Measurements from ENCODE around the gene ABCA4. TPM values are rescaled to one million over a fixed set of nuclear protein-coding genes. Genes with fewer than 3 reads are reported as not detected.
"Not testable (repeated sequence)": the region's sequence is repeated elsewhere in the genome, so short reads cannot be mapped to it uniquely, and the experiment has no call there.

The ABCA4 gene
- total RNA-seq, 1 experiment from 2014 or later = 0.29 TPM

DNA sequence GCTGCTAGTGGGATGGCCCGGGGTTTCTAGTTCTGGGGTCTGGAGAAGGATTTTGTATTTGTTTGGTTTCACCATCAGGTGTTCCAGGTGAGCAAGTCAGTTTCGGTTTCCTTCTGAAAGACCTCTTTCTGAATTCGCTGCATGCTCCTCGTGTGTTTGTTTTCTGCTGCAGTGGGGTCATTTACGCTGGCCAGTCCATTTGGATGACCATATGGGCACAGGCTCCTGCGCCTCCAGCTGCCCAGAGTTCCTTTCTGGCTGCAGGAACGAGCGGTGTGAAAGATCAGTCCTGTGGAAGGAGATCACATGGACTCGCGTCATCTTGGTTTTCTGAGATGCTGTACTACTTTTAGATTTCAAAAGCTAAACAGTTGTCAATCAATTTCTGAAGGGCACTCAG, 128.0 kb downstream of the ABCA4 start:
- Histone ChIP-seq H3K27ac (ENCODE audit: low read length) (no peak overlapping the region), H3K9me3 (ENCODE audit: low read length) (no peaks in the 10 kb centered on the region), H3K36me3 (ENCODE audit: low read depth, low read length) (no peaks in the 10 kb centered on the region), H4K20me1 (ENCODE audit: low read length) (no peaks in the 10 kb centered on the region), H3F3A (ENCODE audit: low read length, unreplicated experiment) (no peaks in the 10 kb centered on the region), H3K4me3 (ENCODE audit: low read length) (no peak overlapping the region), H3K79me2 (ENCODE audit: low read length) (no peaks in the 10 kb centered on the region), H3K4me2 (ENCODE audit: low read length) (no peak overlapping the region), H3K27me3 (ENCODE audit: low read length) (no peaks in the 10 kb centered on the region), H3K9me2 (replicated peaks; ENCODE audit: low read length) (no peaks in the 10 kb centered on the region), H2AFZ (ENCODE audit: low read length) (no peak overlapping the region), H3K9ac (ENCODE audit: low read length) (no peak overlapping the region), H3K4me1 (ENCODE audit: insufficient read depth, low read length) (peaks cover 19% of the 10 kb centered on the region)
- TF ChIP-seq EZH2 (IDR thresholded peaks at IDR 0.05; ENCODE audit: low read length, unreplicated experiment) = no peak
- no peak for TF ChIP-seq CTCF (conservative IDR thresholded peaks at IDR 0.05; ENCODE audit: low read depth, low read length)
- no peak for TF ChIP-seq EZH2phosphoT487 (IDR thresholded peaks at IDR 0.05; ENCODE audit: borderline replicate concordance, low read length)
- DNase-seq (no peak), ATAC-seq (no peak)
- BruUV-seq (replicated peaks) = no TSS peak
- ChIA-PET CTCF (no interaction called here), POLR2A (ENCODE audit: unreplicated experiment) (no interaction called here)
- intact Hi-C loops (cut with micrococcal nuclease) = no loop called here

- Histone ChIP-seq H3K27me3 (ENCODE audit: low read length) (no peaks in the 10 kb centered on the region), H4K20me1 (ENCODE audit: low read length) (no peaks in the 10 kb centered on the region), H3K27ac (ENCODE audit: low read length) (no peak overlapping the region), H3K79me2 (ENCODE audit: low read length) (no peaks in the 10 kb centered on the region), H2AFZ (ENCODE audit: low read length) (no peak overlapping the region), H3F3A (ENCODE audit: low read length, unreplicated experiment) (no peaks in the 10 kb centered on the region), H3K36me3 (ENCODE audit: low read depth, low read length) (no peaks in the 10 kb centered on the region), H3K9ac (ENCODE audit: low read length) (no peak overlapping the region), H3K9me2 (replicated peaks; ENCODE audit: low read length) (no peaks in the 10 kb centered on the region), H3K4me3 (ENCODE audit: low read length) (no peak overlapping the region), H3K4me1 (ENCODE audit: insufficient read depth, low read length) (peaks cover 19% of the 10 kb centered on the region), H3K4me2 (ENCODE audit: low read length) (no peak overlapping the region), H3K9me3 (ENCODE audit: low read length) (no peaks in the 10 kb centered on the region)
- BruUV-seq (replicated peaks) = no TSS peak
- DNase-seq (no peak), ATAC-seq (no peak)
- no peak for TF ChIP-seq EZH2 (IDR thresholded peaks at IDR 0.05; ENCODE audit: low read length, unreplicated experiment)
- no peak for TF ChIP-seq EZH2phosphoT487 (IDR thresholded peaks at IDR 0.05; ENCODE audit: borderline replicate concordance, low read length)
- TF ChIP-seq CTCF (conservative IDR thresholded peaks at IDR 0.05; ENCODE audit: low read depth, low read length) = no peak
- CTCF ChIA-PET = no interaction called here
- POLR2A ChIA-PET (ENCODE audit: unreplicated experiment) = no interaction called here
- intact Hi-C loops (cut with micrococcal nuclease) = no loop called here
Observed at GRCh38 chr1:93992190-93992589, 128.8 kb downstream of the ABCA4 start.

- ChIA-PET POLR2A (ENCODE audit: unreplicated experiment) (no interaction called here), CTCF (no interaction called here)
- H3K4me1 ChIP-seq (ENCODE audit: insufficient read depth, low read length) = peaks cover 19% of the 10 kb centered on the region
- H3K9ac ChIP-seq (ENCODE audit: low read length) = no peak overlapping the region
- H3K27ac ChIP-seq (ENCODE audit: low read length) = no peak overlapping the region
- H3K36me3 ChIP-seq (ENCODE audit: low read depth, low read length) = no peaks in the 10 kb centered on the region
- H4K20me1 ChIP-seq (ENCODE audit: low read length) = no peaks in the 10 kb centered on the region
- H3K79me2 ChIP-seq (ENCODE audit: low read length) = no peaks in the 10 kb centered on the region
- no peaks in the 10 kb centered on the region for H3F3A ChIP-seq (ENCODE audit: low read length, unreplicated experiment)
- no peak overlapping the region for H3K4me3 ChIP-seq (ENCODE audit: low read length)
- no peaks in the 10 kb centered on the region for H3K9me2 ChIP-seq (replicated peaks; ENCODE audit: low read length)
- intact Hi-C loops (cut with micrococcal nuclease) = no loop called here
- ATAC-seq (no peak), DNase-seq (no peak)
- no TSS peak for BruUV-seq (replicated peaks)
- no peak overlapping the region for H2AFZ ChIP-seq (ENCODE audit: low read length)
- TF ChIP-seq CTCF (conservative IDR thresholded peaks at IDR 0.05; ENCODE audit: low read depth, low read length) (no peak), EZH2 (IDR thresholded peaks at IDR 0.05; ENCODE audit: low read length, unreplicated experiment) (no peak), EZH2phosphoT487 (IDR thresholded peaks at IDR 0.05; ENCODE audit: borderline replicate concordance, low read length) (no peak)
- H3K9me3 ChIP-seq (ENCODE audit: low read length) = no peaks in the 10 kb centered on the region
- H3K27me3 ChIP-seq (ENCODE audit: low read length) = no peaks in the 10 kb centered on the region
- H3K4me2 ChIP-seq (ENCODE audit: low read length) = no peak overlapping the region
Observed at GRCh38 chr1:93991271-93991670, 129.7 kb downstream of the ABCA4 start.

GRCh38 chr1:93990477-93990876, 130.5 kb downstream of the ABCA4 start:
- peaks cover 19% of the 10 kb centered on the region for H3K4me1 ChIP-seq (ENCODE audit: insufficient read depth, low read length)
- DNase-seq; H3K9me3 ChIP-seq (ENCODE audit: low read length); H3F3A ChIP-seq (ENCODE audit: low read length, unreplicated experiment); H3K27ac ChIP-seq (ENCODE audit: low read length); H2AFZ ChIP-seq (ENCODE audit: low read length); H3K9me2 ChIP-seq (replicated peaks; ENCODE audit: low read length); H3K4me2 ChIP-seq (ENCODE audit: low read length); intact Hi-C loops (cut with micrococcal nuclease); H3K9ac ChIP-seq (ENCODE audit: low read length); CTCF ChIA-PET; H3K36me3 ChIP-seq (ENCODE audit: low read depth, low read length); H3K4me3 ChIP-seq (ENCODE audit: low read length); H3K27me3 ChIP-seq (ENCODE audit: low read length); H3K79me2 ChIP-seq (ENCODE audit: low read length); H4K20me1 ChIP-seq (ENCODE audit: low read length); ATAC-seq; BruUV-seq (replicated peaks): not testable (repeated sequence)
- POLR2A ChIA-PET (ENCODE audit: unreplicated experiment) = interaction anchor here (0.6 kb wide), 1 partner anchor 78 kb away, joined by 3 read pairs; no protein-coding TSS in a partner anchor
